G401.6 (cell line): ENCODE results near the gene FITM1.
A peak's percentile ranks its signal among the peaks of the same experiment; 100 is the strongest.

ENCODE experiments used
- FAIRE-seq: peaks from 2 replicates; lab custom pipeline; 2012; peaks lifted over from hg19 to GRCh38; lab: Jason Lieb, UNC

FITM1 gene

DNA sequence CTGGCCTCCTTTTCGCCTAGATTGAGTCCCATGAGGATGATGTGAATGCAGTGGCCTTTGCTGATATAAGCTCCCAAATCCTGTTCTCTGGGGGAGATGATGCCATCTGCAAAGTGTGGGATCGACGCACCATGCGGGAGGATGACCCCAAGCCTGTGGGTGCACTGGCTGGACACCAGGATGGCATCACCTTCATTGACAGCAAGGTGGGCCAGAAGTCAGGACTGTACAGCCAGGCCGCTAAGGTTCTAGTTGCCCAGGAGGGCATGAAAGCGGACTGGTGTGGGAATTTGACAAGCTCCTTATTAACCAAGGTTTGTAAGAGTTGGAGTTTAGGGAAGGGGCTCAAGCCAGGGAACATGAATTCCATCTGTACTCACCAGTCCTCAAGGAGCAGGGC, 10.8 kb upstream of the FITM1 start:
- no peak for FAIRE-seq

DNA sequence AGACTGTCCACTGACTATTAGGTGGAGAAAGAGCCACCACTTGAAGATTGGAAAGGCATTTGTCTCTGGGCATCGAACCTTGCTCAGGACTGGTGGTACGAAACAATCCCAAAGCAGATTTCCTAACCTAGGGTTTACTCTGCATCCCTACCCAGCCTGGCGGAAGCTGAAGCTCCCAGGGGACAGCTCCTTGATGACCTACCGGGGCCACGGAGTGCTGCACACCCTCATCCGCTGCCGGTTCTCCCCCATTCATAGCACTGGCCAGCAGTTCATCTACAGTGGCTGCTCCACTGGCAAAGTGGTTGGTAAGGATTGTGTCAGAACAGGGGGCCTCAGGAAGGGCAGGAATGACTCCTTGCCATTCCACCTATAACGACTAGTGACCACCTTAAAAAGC, 9.2 kb upstream of the FITM1 start:
- FAIRE-seq: no peak

GRCh38 chr14:24122416-24122815, 8.0 kb upstream of the FITM1 start:
- no peak for FAIRE-seq

GRCh38 chr14:24122898-24123297, 7.6 kb upstream of the FITM1 start:
- FAIRE-seq: no peak

DNA sequence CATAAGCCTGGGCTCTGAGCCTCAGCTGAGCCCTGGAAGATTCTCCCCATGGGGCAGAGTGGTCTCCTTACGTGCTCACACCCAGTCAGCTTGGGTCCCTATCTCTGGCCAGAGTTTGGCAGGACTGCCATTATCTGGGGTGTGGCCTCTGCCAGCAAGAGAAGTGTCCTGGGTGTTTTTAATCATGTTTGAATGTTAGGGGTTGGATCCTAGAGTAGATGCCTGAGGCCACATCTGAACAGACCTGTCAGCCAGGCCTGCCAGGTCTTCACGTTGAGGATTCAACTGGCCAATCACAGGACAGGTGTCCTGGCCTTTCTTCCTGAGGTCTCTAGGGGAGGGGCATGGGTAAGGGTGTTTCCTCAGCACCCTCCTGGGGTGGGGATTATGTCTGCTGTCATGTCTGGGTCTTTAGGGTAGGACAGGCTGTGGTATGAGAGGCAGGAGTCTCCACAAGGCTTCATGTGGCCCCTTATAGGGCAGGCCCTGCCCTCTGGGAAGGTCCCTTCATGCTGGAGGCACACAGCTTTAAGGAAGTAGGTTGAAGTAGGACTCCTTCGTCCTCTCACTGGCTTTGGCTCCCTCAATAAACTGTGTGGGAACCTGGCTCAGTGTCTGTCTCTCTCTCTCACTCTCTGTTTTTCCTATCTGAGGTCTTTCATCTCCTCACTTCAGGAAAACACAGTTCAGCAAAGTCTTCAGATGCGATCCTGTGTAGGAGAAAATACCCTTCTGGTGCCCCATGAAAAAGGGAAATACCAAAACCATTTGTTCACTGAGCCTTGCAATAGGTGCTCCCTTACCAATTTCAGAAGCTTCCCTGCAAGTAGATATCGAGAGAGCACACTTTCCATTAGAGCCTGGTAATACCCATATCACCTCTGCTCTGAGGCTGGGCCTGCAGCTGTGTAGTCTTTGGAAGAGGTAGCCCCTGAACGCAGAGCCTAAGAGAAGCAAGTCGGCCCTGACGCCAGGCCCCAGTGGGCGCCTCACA, 6.7 kb upstream of the FITM1 start:
- FAIRE-seq: no peak

- FAIRE-seq: no peak
Measured at GRCh38 chr14:24126939-24127338, 3.5 kb upstream of the FITM1 start.

GRCh38 chr14:24127673-24128072, 2.8 kb upstream of the FITM1 start:
- FAIRE-seq: no peak

DNA sequence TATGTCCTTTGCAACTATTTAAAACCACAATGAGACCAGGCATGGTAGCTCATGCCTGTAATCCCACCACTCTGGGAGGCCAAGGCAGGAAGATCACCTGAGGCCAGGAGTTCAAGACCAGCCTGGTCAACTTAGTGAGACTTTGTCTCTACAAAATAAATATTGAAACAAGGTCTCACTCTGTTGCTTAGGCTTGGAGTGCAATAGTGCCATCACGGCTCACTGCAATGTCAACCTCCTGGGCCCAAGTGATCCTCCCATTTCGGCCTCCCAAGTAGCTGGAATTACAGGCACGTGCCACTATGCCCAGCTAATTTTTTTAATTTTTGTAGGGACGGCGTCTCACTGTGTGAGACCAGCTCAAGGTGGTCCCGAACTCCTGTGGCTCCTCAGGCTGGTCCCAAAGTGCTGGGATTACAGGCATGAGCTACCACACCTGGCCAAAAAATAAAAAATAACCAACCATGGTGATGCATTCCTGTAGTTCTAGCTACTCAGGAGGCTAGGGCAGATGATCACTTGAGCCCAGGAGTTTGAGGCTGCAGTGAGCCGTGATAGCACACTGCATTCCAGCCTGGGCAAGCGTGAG, 955 bp upstream of the FITM1 start:
- no peak for FAIRE-seq

DNA sequence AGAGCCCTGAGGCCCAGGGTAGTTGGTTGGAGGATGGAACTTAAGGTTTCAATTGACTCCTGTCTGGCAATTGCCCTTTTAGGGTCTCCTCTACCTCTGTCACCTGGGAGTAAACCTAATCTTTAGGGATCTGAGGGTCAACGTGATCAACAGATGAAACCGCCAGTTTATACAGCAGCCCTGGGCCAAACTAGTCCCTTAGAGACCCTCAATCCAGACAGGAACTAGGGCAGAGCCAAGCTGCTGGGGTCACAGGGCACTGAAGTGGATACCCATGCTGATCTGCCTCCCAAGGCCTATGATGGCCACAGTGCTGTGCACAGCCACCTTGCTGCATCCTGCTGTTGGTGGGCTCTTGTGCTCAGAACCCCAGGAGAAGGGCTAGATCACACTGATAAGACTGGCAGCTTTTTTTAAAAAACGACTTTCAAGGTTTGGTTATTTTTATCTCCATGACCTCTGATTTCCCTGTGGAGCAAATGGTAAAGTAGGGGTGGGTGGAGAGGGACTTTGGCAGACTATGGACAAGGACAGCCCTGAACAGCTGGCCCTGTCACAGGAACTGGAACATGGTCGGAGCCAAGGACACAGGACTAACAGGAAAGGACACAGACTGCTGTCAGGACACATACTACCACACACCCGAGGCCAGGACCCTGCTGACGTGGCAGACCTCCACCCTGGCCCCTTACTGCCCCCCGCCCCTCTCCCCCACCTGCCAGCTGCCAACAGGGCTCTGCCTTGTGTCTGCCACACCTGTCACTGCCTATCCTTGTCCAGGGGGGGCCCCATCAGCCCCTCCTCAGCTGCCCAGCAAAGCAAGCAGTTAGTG, 474 bp downstream of the FITM1 start:
- FAIRE-seq: no peak

- no peak for FAIRE-seq
Measured at GRCh38 chr14:24131549-24131966, 1.1 kb downstream of the FITM1 start.

GRCh38 chr14:24132061-24132685, 1.7 kb downstream of the FITM1 start:
- no peak for FAIRE-seq

DNA sequence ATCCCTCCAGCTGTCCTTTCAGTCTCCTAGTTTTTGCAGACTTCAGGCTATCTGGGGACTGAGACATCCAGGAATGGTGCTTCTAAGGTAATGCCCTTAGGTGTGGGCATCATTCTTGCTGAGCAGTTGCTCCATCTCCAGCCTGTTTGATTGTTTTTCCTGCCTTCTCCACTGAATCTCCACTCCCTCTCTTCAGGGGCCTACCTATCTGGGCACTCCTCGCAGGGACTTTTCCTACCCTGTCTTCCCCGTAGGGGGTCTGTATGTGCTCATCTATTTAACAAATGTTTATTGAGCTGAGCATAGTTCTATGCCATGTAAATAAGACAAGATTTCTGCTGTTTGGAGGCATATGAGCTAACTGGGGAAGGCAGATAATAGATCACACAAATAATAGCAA, 2.5 kb downstream of the FITM1 start:
- FAIRE-seq: no peak

GRCh38 chr14:24133735-24134134, 3.3 kb downstream of the FITM1 start:
- FAIRE-seq: no peak

- no peak for FAIRE-seq
Measured at GRCh38 chr14:24135584-24135833, 5.0 kb downstream of the FITM1 start.

DNA sequence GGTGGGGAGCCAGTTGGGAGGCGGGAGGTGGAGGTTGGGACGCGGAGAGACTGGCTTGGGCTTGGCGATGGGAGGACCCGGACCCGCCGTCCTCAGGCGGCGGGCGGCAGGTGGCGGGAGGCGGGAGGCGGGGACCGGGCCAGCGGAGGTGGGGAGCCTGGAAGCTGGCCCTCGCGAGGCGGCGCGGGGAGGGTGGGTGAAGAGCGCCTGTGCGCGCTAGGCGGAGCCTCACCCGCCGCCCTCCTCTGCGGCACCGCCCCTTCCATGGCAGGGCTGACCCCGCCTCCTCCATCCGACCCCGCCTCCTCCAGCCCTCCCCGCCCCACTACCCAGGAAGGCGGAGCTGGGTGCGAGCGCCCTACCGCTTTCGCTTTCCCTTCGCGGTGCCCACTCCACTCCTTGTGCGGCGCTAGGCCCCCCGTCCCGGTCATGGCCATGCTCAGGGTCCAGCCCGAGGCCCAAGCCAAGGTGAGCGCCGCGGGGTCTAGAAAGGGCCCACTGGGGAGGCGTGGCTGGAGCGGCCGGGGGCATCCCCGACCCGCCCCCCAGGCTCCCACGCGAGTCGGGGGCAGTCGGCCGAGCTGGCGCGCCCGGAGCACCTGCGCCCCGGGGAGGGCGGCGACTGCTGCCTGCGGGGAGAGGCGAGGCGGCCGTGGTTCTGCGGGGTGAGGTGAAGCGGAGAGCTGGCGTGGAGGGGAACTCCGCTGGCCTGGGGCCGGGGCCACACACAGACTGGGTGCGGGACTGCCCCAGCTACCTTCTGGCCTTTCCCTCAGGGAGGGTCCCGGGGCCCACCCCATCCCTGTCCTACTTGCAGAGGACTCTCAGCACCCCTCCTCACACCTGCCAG, 5.6 kb downstream of the FITM1 start, which contains the start of gene PSME1:
PSME1 (plus strand) TSS at position 361 of the 850 bp plus-strand sequence; CDS start at position 430, 69 bp downstream.
- peak; percentile 66 for FAIRE-seq

GRCh38 chr14:24136684-24137528, 6.4 kb downstream of the FITM1 start:
- FAIRE-seq: no peak

DNA sequence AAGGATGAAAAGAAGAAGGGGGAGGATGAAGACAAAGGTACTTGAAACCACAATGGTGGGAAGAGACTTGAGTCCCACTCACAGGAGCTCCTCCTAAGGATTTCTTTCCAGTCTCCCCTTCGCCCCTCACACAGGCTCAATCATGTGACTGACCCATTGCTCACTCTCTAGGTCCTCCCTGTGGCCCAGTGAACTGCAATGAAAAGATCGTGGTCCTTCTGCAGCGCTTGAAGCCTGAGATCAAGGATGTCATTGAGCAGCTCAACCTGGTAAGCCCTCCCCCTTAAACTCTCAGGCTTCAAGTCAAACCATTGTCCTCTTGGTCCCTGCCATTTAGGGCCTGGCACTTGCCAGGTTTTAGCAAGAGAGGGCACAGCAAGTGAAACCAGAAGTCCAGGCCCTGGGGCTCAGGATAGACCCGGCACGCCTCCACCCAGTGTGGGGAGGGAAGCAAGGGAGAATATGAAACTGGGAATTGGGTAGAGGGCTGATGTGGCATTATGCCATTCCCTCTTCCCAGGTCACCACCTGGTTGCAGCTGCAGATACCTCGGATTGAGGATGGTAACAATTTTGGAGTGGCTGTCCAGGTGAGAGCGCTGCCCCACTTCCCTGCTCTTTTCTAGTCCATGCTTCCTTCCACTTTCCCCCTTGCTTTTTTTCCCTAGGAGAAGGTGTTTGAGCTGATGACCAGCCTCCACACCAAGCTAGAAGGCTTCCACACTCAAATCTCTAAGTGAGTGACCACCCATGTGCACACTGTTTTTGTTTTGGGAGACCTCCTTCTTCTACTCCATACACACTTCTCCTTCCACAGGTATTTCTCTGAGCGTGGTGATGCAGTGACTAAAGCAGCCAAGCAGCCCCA, 7.3 kb downstream of the FITM1 start:
- FAIRE-seq: no peak

GRCh38 chr14:24138396-24139271, 8.2 kb downstream of the FITM1 start:
- no peak for FAIRE-seq
